Measurements from ENCODE around the gene THRB.

GRCh38 chr3:24249523-24249922 is 245.1 kb downstream of the THRB start:
- TF ChIP-seq POLR2A (IDR thresholded peaks at IDR 0.05; ENCODE audit: low read depth, low read length): no peak
- TF ChIP-seq POLR2AphosphoS5 (IDR thresholded peaks at IDR 0.05; ENCODE audit: low read depth, low read length): no peak
- TF ChIP-seq PAX5 (IDR thresholded peaks at IDR 0.05; ENCODE audit: insufficient read depth, low read length, severe bottlenecking): no peak
- TF ChIP-seq TAF1 (IDR thresholded peaks at IDR 0.05; ENCODE audit: low read depth, low read length): no peak
